HepG2 (cell line): Measurements from ENCODE around the gene DNAJC2. TPM values are rescaled to one million over a fixed set of nuclear protein-coding genes. Genes with fewer than 3 reads are reported as not detected.
A peak's percentile ranks its signal among the peaks of the same experiment; 100 is the strongest.

Source experiments
- CREM ChIP-seq, 2 experiments: sonication (generic) in 1 of 2; formaldehyde crosslinking in 1 of 2; IDR thresholded peaks; 2 replicates each; pipeline versions ENCODE4 v1.4.0 to v1.6.1; 2016 to 2020; ENCODE audit warnings: antibody characterized with exemption in 1 of 2, mild to moderate bottlenecking in 1 of 2, missing genetic modification reagents in 1 of 2
- GTF2F1 ChIP-seq: fragments of 150-350 bp; IDR thresholded peaks from 2 replicates; pipeline ENCODE4 v1.6.1; 2014; ENCODE audit warnings: low read length
- HNF1A ChIP-seq, 2 experiments: sonication (generic) in 1 of 2; formaldehyde crosslinking in 1 of 2; IDR thresholded peaks; 2 replicates each; pipeline versions ENCODE4 v1.4.0 to v1.6.1; 2016 to 2020; ENCODE audit warnings: borderline replicate concordance in 1 of 2, low read depth in 1 of 2, mild to moderate bottlenecking in 1 of 2, missing genetic modification reagents in 1 of 2
- KAT7 ChIP-seq: IDR thresholded peaks from 2 replicates; pipeline ENCODE4 v1.6.1; 2018; ENCODE audit warnings: borderline replicate concordance, missing compliant biosample characterization
- KLF16 ChIP-seq, 2 experiments: sonication (generic) in 1 of 2; formaldehyde crosslinking in 1 of 2; IDR thresholded peaks; 2 replicates each; pipeline versions ENCODE4 v1.6.1 to v1.8.0; 2016 to 2023; ENCODE audit warnings: missing genetic modification reagents in 2 of 2, missing compliant biosample characterization in 1 of 2
- MAFK ChIP-seq, 2 experiments: IDR thresholded peaks in 1 of 2; conservative IDR thresholded peaks in 1 of 2; 2 replicates each; pipeline ENCODE4 v1.6.1; 2011; ENCODE audit warnings: improper control_type of control experiment in 2 of 2, low read length in 2 of 2
- PAF1 ChIP-seq: IDR thresholded peaks from 2 replicates; pipeline ENCODE4 v1.6.1; 2016; ENCODE audit warnings: missing genetic modification reagents, missing compliant biosample characterization
- PLSCR1 ChIP-seq: sonication (generic); formaldehyde crosslinking; IDR thresholded peaks from 2 replicates; pipeline ENCODE4 v1.5.0; 2020; ENCODE audit warnings: missing genetic modification reagents, mild to moderate bottlenecking, borderline replicate concordance
- ZBTB4 ChIP-seq: sonication (generic); formaldehyde crosslinking; IDR thresholded peaks from 2 replicates; pipeline ENCODE4 v1.4.0; 2020; ENCODE audit warnings: missing genetic modification reagents, mild to moderate bottlenecking, borderline replicate concordance
- ZIK1 ChIP-seq: sonication (generic); formaldehyde crosslinking; IDR thresholded peaks from 2 replicates; pipeline ENCODE4 v1.5.0; 2020; ENCODE audit warnings: mild to moderate bottlenecking, low read depth, missing genetic modification reagents, borderline replicate concordance
- ZNF225 ChIP-seq: sonication (generic); formaldehyde crosslinking; IDR thresholded peaks from 2 replicates; pipeline ENCODE4 v1.4.0; 2020; ENCODE audit warnings: mild to moderate bottlenecking, missing genetic modification reagents
- ZNF530 ChIP-seq: sonication (generic); formaldehyde crosslinking; IDR thresholded peaks from 2 replicates; pipeline ENCODE4 v1.5.0; 2020; ENCODE audit warnings: low read depth, mild to moderate bottlenecking, missing genetic modification reagents
- ZNF614 ChIP-seq: IDR thresholded peaks from 2 replicates; pipeline ENCODE4 v1.6.1; 2018; ENCODE audit warnings: missing biosample characterization, missing genetic modification reagents, inconsistent platforms, borderline replicate concordance
- ZNF737 ChIP-seq: sonication (generic); formaldehyde crosslinking; IDR thresholded peaks from 2 replicates; pipeline ENCODE4 v1.5.0; 2020; ENCODE audit warnings: missing genetic modification reagents, mild to moderate bottlenecking, borderline replicate concordance
- ZSCAN21 ChIP-seq: sonication (generic); formaldehyde crosslinking; IDR thresholded peaks from 2 replicates; pipeline ENCODE4 v1.8.0; 2022; ENCODE audit warnings: mild to moderate bottlenecking, missing genetic modification reagents, moderate library complexity, borderline replicate concordance
- polyA plus RNA-seq, 8 experiments: library from polyadenylated mRNA; depleted of rRNA in 3 of 8; stranded (reverse) in 7 of 8; unstranded in 1 of 8; fragments of >200 nt; fragmentation: Illumina TruSeq in 4 of 8; extraction: Trizol in 4 of 8; gene quantifications; 2 replicates each; pipeline versions ENCODE4 v1.2.1 to v1.2.3, GENCODE V29; 2011 to 2016; ENCODE audit warnings: low read depth in 4 of 8, missing spikeins in 1 of 8, mixed read lengths in 1 of 8; ENCODE audit not compliant: insufficient read depth in 1 of 8
- total RNA-seq, 5 experiments: library from RNA; depleted of rRNA; stranded (reverse); fragments of >200 nt; fragmentation: Illumina TruSeq; extraction: Trizol; gene quantifications; 2 replicates each; pipeline ENCODE4 v1.2.3, GENCODE V29; 2016; ENCODE audit warnings: low read depth in 1 of 5
- TF ChIP-seq, protein P1 (sequence below): sonication (generic); formaldehyde crosslinking; IDR thresholded peaks from 2 replicates; pipeline ENCODE4 v1.4.0; 2020; ENCODE audit warnings: missing genetic modification reagents, borderline replicate concordance

The DNAJC2 gene
- total and polyA plus RNA-seq, 2 of the 13 experiments (the other 11 are each of a cell fraction or from before 2014, with no cell fraction given) = 19.6 to 42.0 TPM

- TF ChIP-seq ZNF737 (0 out of 2 replicates have a peak, but pooled peaks have one; percentile 29), ZBTB4 (CRISPR knock-in tag) (0 out of 2 replicates have a peak, but pooled peaks have one; percentile 62), CREM (IDR thresholded peaks at IDR 0.05) (peak; percentile 82), CREM (CRISPR knock-in tag; IDR thresholded peaks at IDR 0.05) (no peak), MAFK (conservative IDR thresholded peaks at IDR 0.05 in 1 of 2, IDR thresholded peaks at IDR 0.05 in 1 of 2; ENCODE audit: low read length in 2 of 2) (peak in 1 of 2 experiments; percentile 30; a peak in 1 of 4 replicates), ZNF614 (CRISPR knock-in tag) (peak; percentile 63; the same call in 1 of the 2 replicates), ZNF225 (no peak), HNF1A (IDR thresholded peaks at IDR 0.05; ENCODE audit: low read depth) (peak; percentile 58), HNF1A (CRISPR knock-in tag; IDR thresholded peaks at IDR 0.05; ENCODE audit: borderline replicate concordance) (peak; percentile 66; the same call in 1 of the 2 replicates), PAF1 (CRISPR knock-in tag) (no peak), KAT7 (peak; percentile 96), ZNF530 (CRISPR knock-in tag) (no peak), KLF16 (CRISPR knock-in tag; IDR thresholded peaks at IDR 0.05) (peak in 1 of 2 experiments; percentile 90; a peak in 1 of 4 replicates), GTF2F1 (no peak; the same call in 1 of the 2 replicates), PLSCR1 (CRISPR knock-in tag) (no peak), ZSCAN21 (CRISPR knock-in tag) (peak; percentile 85), ZIK1 (peak; percentile 91)
- TF ChIP-seq, protein P1, sequence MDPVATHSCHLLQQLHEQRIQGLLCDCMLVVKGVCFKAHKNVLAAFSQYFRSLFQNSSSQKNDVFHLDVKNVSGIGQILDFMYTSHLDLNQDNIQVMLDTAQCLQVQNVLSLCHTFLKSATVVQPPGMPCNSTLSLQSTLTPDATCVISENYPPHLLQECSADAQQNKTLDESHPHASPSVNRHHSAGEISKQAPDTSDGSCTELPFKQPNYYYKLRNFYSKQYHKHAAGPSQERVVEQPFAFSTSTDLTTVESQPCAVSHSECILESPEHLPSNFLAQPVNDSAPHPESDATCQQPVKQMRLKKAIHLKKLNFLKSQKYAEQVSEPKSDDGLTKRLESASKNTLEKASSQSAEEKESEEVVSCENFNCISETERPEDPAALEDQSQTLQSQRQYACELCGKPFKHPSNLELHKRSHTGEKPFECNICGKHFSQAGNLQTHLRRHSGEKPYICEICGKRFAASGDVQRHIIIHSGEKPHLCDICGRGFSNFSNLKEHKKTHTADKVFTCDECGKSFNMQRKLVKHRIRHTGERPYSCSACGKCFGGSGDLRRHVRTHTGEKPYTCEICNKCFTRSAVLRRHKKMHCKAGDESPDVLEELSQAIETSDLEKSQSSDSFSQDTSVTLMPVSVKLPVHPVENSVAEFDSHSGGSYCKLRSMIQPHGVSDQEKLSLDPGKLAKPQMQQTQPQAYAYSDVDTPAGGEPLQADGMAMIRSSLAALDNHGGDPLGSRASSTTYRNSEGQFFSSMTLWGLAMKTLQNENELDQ (CRISPR knock-in tag) = peak; percentile 80; the same call in 1 of the 2 replicates
These were observed at the start of gene DNAJC2 (continued) for GRCh38 chr7:103344453-103345149.
